Measurements from ENCODE around the gene NDUFB10.
A peak's percentile ranks its signal among the peaks of the same experiment; 100 is the strongest.
"Not testable (repeated sequence)": the region's sequence is repeated elsewhere in the genome, so short reads cannot be mapped to it uniquely, and the experiment has no call there.

Gene NDUFB10

DNA sequence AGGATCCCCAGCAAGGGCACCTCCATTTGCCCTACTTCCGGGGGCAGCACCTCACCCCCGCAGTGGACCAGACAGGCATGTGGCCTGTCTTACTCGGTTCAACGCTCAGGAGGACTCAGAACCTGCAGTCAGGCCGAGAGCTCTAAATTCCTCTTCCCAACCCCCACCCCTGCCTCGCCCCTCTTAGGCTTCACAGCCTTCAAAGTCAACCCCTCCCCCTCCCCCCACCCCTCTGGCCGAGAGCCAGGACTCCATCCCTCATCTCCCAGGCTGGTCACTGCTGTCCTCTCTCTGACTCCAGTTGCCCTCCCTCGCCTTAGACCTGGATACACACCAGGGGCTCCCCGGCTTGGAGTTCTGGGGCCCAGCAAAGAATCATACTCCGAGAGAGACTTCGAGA, 33.1 kb upstream of the NDUFB10 start:
- no peak for DNase-seq

DNA sequence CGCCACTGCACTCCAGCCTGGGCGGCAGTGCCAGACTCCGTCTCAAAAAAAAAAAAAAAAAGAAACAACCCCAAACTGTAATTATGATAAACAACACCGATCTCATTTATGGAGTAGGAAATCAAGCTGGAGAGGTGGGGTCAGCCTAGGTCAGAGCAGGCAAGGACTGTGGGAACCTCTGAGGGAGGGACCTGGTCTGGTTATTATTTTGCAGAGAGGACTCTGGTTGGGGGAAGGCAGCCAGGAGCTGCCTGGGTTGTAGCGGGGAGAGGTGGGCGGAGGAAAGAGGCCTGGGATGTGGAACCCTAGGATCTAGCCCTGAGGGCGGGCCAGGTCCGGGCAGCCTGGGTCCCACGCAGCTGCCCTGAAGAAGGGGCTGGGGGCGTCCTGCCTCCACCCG, 30.2 kb upstream of the NDUFB10 start:
- no peak for DNase-seq

DNA sequence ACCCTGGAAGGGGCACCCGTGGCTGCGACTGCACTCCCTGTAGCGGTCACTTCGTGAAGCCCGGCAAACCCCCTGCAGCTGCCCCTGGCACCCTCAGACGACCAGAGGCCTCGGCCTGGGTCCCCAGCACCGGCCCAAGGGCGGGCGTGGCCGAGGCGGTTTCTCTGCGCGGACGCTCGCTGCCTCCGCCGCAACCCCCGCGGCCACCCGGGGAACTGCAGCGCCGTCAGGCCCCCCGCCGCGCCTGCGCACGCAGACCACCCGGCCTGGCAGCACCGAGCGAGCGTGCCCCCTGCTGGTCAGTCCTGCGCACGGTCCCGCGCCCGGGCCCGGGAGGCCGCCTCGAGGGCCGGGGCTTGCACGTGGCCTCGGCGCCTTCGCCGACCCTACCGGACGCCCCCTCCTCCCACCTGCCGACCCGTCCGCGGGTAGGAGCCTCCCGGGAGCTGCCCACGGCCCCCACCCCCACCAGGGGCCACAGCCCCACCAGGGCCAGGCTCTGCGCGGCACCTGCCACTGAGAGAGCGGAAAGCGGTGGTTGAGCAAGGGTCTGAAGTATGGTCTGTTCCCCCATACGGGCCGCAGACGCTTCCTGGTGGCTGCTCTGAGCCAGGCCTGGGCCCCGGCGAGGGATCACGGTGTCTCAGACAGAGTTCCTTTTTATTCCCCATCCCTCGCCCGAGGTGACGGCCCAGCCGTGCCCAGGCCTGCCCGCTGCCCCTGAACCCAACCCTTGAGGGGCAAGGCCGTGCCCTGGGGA, 29.6 kb upstream of the NDUFB10 start:
- DNase-seq: no peak

DNA sequence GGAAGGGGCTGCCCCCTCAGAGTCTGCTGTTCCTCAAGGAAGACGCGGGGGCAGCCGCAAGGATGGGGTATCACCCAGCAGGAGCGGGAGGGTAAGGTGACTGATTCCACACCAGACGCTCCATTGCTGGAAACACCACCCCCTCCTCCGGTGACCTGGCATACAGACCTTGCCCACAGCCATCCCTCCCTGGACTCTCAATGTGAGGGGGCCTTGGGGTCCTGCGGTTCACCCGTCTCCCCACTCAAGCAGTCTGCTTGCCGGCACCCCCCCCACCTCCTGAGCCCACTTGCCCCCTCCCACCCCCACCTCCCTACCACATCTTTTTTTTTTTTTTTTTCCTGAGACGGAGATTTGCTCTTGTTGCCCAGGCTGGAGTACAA, 29.0 kb upstream of the NDUFB10 start:
- no peak for DNase-seq

DNA sequence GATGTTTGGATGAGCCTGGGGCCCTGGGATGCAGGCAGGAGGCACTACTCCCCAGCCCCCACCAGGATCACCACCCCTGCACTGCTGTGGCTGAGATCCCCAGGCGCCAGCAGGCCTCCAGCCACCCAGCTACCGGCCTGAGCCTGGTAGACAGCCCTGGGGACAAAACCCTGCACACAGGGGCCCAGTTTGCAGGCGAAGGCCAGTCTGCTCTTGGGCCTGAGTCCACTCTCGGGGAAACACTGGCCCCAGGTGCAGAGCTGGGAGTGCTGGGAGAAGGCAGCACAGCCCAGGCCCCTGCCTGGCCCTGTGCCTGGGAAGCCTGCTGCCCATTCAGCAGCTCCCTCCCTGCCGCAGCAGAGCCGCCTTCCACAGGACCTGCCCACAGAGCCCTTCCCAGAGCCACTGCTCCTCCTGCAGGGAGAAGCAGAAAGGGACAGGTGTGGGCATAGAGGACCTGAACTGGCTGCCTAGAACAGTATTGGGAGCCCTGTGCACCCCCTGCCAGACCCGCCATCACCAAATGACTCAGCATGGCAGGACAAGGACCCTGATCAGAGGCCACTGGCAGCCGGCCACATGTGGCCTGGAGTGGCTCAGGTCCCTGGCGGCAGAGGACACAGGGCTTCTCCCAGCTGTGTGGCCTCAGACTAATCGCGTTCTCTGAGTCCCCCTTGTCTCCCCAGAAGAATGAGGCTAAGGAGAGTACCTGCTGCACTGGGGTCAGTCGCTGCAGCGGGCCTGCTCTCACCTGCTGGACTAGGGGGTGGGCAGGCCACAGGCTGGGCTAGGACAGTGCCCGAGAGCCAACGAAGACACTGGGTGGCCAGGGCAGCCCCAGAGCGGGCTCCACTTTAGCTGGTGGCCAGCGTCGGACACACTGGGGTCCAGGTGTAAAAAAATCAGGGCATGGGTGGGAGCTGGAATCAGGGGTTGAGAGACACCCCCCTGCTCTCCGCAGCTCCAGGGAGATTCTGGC, 27.0 kb upstream of the NDUFB10 start:
- no peak for DNase-seq

DNA sequence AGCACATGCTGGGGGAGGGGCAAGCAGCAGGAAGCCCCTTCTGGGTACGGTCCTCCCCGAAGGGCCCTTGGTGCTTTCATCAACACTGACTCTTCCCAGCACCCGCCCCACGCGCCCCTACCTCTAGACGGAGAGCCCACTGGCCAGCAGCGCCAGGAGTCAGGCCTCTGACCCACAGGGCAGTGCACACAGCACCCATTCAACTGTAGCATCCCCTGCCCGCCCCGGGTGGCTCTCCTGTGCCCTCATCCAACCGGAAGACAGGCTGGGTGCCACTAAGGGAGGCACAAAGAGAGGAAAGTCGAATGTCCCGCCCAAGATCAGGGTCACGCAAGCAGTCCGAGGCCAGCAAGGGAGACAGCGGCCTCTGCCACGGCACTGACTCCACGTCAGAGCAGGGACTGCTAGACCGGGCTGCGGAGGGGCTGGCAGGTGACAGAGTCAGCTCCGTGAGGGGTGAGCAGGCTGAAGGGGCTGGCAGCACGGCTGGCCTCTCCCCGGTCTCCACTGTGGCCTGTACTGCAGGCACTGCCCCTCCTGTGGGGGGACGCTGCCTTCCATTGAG, 26.2 kb upstream of the NDUFB10 start:
- DNase-seq: no peak

DNA sequence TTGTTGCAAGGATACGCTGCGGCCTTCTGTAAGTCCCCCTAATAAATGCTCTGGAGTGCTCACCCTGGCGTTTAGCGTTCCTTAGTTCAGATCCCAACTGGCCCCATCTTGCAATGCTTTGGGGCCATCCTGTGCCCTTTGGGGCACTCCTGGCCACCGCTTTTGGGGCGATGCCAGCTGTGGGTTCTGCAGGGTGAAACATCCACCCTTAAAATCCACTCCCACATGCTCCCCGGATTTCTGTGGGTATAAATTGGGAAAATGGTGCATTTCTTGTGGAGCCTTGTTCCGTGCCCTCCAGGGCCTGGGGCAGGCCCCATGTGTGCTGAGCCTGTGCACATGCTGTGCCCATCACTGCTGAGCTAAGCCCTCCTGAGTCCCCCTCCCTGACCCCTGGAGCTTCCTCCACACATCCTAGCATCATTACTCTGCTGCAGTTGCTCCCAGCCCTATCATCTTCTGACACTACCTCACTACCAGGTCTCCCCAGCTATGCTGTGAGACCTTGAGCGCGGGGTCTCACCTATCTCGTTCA, 22.3 kb upstream of the NDUFB10 start:
- no peak for DNase-seq

DNA sequence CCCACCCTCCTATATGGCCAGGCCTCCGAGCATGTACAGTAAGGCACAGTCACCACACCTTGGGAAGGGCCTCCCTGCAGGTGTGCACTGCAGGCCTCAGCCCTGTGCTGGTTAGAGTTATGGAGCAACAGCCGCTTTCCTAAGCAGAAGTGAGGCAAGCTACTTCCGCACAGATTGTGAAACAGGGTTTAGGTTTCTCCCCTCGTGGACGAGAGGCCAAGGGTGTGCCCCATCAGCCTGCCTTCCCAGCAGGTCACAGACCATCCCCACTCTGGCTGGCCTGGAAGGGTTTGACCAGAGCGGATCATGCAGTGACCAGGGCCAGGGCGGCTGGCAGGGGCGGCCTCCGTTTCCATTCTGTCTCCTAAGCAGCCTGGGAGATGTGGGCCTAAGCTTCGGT, 21.0 kb upstream of the NDUFB10 start:
- DNase-seq: no peak

DNA sequence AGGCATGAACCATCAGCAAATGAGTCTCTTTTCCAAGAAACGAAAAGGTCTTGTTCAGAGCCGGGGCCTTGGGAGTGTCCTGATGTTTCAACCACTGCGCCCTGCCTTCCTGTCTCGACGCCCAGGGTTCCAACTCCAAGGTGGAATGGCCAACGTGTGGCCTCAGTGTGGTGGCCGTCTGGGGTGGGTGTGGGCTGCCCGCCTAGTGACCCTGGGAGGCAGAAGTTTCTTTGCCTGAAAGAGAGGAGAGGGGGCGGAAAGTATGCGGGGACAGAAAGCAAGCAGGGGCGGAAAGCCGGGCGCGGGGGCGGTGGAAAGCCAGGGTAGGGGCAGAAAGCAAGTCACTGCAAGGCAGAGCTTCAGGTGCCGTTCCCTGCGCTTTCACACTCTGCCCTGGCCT, 20.4 kb upstream of the NDUFB10 start:
- DNase-seq: no peak

DNA sequence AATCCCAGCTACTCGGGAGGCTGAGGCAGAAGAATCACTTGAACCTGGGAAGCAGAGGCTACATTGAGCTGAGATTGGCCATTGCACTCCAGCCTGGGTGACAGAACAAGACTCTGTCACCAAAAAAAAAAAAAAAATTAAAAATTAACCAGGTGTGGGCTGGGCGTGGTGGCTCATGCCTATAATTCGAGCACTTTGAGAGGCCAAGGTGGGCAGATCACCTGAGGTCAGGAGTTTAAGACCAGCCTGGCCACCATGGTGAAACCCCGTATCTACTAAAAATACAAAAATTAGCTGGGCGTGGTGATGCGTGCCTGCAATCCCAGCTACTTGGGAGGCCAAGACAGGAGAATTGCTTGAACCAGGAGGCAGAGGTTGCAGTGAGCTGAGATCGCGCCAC, 19.5 kb upstream of the NDUFB10 start:
- not testable (repeated sequence) for DNase-seq

DNA sequence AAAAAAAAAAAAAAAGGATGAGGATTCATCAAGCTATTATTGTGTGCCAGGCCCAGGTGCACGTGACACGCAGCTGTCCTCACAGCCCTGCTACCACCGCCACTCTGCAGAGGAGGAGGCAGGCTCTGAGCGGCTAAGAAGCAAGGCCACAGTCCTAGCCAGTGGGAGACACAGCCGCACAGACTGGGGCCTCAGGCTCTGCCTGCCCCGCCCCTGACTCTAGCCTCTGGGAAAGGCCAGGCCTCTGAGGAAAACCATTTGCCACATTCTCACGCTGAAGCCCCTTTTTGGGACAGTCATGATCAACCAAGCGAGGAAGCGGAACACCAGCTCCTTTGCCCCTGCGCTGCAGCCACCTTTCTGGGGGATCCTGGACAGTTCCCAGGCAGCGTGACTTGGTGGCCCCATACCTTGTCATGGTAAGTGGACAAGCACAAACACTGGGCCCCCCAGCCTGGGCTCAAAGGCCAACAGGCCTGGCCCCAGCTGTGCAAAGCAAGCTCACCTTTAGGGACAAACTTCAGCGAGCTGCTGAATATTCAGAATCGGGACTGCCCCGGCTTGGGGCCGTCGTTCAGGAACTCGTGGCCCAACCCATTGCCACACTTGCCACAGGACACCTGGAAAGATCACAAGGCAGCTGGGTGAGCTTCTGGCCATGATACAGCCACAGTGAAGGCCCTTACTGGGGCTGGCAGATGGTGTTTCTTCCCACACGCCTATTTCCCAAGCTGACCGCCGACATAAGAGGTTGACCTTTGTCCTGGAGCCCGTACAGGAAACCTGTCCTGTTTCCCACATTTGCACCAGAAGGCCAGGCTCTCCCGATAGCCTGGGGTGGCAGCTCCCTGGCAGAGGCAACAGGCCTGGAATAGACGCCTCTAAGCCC, 18.8 kb upstream of the NDUFB10 start:
- no peak for DNase-seq

DNA sequence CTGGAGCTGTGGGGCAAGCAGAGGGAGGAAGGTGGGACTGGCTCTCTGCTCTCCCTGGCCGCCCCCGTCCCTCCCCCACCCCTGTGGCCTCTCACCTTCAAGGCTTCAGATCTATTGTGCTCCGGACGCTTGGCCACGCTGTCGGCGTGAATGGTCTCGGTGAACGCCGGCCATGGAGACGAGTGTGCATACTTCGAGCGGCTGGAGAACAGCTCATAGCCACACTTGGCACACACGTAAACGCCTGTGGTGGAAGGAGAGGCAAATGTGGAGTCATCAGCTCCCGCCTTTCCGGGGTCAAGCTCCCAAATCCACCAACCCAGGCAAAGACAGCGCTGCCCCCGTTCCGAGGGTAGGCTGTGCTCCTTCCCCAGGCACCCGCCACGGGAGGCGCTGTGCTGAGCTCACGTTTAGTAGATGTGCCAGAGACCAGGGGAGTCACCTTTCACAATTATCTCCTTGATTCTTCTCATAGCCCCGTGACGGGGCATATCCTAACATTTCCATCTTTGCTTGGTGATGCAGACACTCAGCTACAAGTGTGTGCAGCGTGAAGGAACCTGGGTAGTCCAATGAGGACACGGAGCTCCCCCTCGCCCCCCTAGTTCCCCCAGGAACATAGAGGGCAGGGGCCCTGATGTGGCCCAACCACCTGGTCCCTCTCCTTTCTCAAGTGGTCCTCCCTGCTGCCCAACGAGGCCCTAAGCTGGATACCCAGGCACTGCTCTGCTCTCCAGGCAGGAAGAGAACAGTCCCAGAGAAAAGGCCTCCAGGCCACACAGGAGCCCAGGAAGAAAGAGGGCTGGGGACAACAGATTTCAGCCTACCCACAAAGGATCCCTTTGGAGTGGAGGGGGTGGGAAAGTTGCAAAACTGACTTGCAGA, 17.9 kb upstream of the NDUFB10 start:
- no peak for DNase-seq

DNA sequence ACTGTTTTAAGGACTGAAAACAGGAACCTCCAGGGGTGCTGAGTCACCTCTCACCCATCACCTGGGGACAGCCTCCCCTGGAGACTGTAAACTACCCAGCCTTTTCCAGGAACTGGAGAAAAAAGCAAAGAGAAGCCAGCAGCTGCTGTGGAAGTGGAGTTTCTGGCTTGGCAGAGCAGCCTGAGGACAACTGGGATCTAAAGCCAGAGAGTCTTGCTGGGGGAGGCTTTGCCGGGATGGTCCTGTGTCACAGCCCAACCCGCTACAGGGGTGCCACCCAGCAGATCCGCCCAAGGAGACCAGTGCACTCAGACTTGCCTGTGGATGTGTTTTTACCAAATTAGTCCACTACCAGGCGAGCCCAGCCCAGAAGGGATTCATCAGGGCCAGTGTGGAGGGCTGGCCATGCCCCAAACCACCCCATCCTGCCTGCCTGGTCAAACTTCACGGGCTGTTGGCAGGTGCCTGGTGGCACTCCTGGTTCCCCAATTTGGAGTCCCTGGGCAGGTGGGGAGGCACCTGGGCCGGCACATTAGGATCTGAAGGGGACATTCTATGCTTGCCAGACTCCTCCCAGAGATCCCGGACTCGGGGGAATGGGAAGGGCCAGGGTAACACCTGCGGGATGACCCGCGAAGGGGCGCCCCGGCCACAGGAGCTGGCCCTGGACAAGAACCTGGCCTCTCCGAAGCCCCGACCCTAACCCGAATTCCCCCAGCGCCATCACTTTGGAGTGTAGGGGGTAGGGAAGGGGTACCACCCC, 17.1 kb upstream of the NDUFB10 start:
- no peak for DNase-seq

DNA sequence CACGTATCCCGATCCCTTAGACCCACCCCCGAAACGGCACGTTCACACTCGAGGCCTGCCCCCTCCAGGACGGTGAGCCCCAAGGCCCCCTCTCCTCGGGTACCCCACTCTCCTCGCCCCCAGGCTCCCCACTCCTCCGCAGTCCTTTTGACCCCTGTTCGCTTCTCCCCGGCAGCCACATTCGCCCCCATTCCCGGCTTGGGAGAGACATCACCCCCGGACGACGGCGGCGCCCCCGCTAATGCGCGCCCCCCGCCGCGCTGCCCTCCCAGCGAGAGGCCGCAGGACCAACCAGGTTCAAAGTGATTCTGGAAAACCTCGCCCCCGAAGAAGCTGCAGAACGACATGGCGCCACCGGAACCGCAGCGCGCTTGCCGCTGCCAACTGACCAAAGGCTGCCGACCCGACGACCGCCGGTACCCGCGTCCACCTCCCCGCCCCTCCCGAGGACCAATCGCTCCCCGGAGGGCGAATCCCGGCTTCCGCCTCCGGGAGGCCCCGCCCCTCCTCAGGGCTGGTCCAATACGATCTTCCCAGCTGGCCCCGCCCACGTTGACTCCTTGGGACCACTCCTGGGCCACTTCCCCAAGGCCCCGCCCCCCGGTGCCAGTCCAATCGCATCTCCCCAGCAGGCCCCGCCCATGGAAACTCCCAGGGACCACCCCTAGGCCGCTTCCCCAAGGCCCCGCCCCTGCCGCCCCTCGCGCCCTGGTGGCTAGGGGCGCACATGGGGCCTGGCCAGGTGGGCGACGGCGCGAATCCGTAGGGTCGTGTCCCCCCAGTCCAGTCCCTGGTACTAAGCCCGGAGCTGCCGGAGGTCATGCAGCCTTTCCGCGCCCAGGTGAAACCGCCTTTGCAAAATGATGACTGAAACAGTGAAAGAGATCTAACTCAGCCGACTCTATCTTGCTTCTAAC, 16.3 kb upstream of the NDUFB10 start, which contains the start of gene MSRB1:
TSS of gene MSRB1 (minus strand) at position 390 of the 917 bp plus-strand sequence. CDS start at position 347, 43 bp downstream.
- DNase-seq: peak; percentile 74 to 92

DNA sequence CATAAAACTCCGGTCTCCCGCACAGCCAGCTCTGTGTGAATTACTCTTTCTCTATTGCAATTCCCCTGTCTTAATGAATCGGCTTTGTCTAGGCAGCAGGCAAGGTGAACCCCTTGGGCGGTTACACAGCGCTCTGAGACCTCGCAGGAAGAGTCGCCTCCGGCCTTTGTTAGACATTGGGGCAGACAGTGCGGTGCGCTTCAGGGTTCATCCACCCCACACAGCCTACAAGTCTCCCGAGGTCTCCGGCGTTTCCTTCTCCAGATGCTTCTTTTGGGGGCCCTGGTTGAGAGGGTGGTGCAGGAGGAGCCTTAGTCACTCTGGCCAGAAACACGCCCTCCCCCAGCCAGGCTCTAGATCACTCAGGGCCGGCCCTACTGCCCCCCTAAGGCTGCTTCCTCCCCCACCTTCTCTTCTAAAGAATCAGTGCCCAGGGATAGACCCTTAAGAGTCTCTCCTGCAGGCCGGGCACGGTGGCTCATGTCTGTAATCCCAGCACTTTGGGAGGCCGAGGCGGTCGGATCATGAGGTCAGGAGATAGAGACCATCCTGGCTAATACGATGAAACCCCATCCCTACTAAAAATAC, 14.6 kb upstream of the NDUFB10 start:
- no peak for DNase-seq

DNA sequence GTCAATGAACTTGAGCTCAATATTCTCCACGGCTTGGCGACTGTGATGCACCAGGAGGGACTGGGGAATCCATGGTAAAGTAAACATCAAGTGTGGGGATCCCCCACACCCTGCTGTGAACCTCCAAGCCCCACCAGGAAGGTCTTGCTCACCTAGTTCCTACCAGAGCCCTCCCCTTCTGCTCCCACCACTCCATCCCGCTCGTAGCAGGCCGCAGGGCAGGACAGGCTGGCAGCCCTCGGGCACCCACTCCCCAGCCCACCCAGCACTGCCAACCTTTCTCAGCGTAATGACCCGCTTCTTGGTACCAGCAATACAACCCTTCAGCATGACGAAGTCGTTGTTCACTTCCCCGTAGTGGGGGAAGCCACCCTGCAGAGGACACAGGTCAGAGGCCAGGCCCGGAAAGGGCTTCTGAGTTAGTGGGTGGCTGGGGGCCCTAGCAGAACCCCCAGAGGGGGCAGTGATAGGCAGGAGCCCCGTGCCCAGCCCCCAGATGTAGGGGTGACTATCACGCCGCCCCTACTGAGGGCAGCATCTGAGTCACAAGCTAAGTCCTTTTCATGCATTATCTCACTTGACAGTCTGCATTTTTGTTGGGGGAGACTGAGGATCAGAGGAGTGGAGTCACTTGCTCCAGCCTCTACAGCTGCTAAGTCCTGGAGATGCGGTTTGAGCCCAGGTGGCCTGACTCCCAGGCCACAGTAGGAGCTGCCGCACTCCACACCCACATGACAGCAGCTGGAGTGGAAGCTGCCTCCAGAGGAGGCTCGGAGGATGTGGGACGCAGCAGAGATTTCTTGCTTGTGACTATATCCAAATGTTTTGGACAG, 13.6 kb upstream of the NDUFB10 start:
- DNase-seq: no peak

DNA sequence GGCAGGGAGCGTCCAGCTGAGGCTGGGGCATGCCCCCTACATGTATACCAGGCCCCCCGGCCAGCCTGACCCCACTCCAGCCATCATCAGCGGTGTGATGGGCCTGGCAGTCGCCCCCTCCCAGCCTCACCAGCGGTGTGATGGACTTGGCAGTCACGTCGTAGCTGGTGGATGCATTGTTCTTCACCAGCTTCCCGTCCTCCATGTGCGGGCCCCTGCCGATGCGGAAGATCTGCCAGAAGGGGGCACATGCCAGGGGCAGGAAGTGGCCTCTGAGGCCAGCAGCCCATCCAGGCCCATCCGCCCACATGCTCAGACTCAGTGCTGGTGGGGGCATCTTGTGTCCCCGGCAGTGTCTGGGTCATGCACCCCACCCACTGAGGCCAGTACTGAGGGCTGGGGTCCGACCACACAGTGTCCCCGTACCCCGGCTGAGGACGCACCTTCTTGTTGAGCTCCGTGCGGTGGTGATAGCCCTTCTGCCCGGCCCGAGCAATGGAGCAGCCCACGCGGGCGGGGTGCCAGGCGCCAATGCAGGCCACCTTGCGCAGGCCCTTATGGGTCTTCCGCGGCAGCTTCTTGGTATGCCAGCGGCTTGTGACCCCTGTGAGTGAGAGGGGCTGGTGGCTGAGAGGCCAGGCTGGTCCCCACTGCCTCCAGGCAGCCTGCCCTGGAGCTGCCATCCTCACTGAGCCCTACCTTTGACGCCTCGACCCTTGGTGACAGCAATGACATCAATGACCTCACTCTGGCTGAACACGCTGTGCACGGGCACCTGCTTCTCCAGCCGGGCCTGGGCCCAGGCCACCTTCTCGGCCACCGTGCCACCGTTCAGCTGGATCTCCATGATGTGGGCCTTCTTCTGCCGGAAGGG, 12.6 kb upstream of the NDUFB10 start:
- no peak for DNase-seq

Data from cerebellar nuclear complex (tissue), 1 donor.